ENCODE results near the gene UNC13B.

UNC13B gene

GRCh38 chr9:35452481-35452880 lies 290.7 kb downstream of the UNC13B start:
- no peak for DNase-seq

- no peak for DNase-seq
These were observed 292.0 kb downstream of the UNC13B start for GRCh38 chr9:35453786-35454185.
